ENCODE measurements around the gene CPO. TPM values are rescaled to one million over a fixed set of nuclear protein-coding genes. Genes with fewer than 3 reads are reported as not detected.

The CPO gene, protein sequence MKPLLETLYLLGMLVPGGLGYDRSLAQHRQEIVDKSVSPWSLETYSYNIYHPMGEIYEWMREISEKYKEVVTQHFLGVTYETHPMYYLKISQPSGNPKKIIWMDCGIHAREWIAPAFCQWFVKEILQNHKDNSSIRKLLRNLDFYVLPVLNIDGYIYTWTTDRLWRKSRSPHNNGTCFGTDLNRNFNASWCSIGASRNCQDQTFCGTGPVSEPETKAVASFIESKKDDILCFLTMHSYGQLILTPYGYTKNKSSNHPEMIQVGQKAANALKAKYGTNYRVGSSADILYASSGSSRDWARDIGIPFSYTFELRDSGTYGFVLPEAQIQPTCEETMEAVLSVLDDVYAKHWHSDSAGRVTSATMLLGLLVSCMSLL
- 1 to 10 TPM in 1 of 4 donors, under 1 TPM in 3; 0.26 to 1.1 (median 0.48) TPM for total RNA-seq

DNA sequence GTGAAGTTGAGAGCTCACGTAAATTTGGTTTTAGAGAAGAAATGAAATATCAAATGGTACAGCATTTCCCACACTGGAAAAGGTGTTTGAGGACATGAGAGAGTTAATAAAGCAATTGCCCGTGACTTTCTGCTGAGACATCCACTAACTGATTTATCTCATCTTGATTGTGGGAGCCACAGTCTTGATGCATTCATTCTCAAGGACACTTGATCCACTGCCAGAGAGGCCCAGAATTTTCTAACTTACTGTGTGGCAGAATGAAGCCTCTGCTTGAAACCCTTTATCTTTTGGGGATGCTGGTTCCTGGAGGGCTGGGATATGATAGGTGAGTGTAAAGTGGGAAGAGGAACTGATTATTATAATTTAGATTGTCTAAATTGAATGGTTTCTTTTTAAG lies at the start of gene CPO:
Gene CPO, plus strand, starts transcription at position 179 of the 400 bp plus-strand sequence. Its CDS starts 82 bp downstream, at position 261.
- Histone ChIP-seq H3K27me3 (no peaks in the 10 kb centered on the region), H3K4me1 (no peaks in the 10 kb centered on the region), H3K4me3 (no peak within 1 kb of the TSS), H3K36me3 (no peaks in the 10 kb centered on the region), H3K27ac (no peak within 1 kb of the TSS), H3K9me3 (no peaks in the 10 kb centered on the region)
- in situ Hi-C loops (cut with MboI; ENCODE audit: low sequenced_read_pairs in 4 of 4): no loop called here
- ATAC-seq (no peak), DNase-seq (no peak)
- TF ChIP-seq, protein P1, sequence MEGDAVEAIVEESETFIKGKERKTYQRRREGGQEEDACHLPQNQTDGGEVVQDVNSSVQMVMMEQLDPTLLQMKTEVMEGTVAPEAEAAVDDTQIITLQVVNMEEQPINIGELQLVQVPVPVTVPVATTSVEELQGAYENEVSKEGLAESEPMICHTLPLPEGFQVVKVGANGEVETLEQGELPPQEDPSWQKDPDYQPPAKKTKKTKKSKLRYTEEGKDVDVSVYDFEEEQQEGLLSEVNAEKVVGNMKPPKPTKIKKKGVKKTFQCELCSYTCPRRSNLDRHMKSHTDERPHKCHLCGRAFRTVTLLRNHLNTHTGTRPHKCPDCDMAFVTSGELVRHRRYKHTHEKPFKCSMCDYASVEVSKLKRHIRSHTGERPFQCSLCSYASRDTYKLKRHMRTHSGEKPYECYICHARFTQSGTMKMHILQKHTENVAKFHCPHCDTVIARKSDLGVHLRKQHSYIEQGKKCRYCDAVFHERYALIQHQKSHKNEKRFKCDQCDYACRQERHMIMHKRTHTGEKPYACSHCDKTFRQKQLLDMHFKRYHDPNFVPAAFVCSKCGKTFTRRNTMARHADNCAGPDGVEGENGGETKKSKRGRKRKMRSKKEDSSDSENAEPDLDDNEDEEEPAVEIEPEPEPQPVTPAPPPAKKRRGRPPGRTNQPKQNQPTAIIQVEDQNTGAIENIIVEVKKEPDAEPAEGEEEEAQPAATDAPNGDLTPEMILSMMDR (IDR thresholded peaks at IDR 0.05 in 4 of 5, conservative IDR thresholded peaks at IDR 0.05 in 1 of 5): no peak
- TF ChIP-seq POLR2A (IDR thresholded peaks at IDR 0.05): no peak
- intact Hi-C loops (cut with DNase I; ENCODE audit: low total_unique reads): no loop called here

DNA sequence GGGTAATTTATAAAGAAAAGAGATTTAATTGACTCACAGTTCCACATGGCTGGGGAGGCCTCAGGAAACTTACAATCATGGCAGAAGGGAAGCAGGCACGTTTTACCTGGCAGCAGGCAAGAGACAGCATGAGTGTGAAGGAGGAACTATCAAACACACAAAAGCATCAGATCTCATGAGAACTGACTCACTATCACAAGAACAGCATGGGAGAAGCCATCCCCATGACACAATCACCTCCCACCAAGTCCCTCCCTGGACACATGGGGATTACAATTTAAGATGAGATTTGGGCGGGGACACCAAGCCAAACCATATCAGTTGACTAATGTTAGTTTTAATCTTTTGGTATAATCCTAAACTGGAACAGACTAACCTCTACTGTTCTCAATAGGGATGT lies 49.1 kb upstream of the CPO start:
- intact Hi-C loops (cut with DNase I; ENCODE audit: low total_unique reads) (no loop called here), in situ Hi-C loops (cut with MboI; ENCODE audit: low sequenced_read_pairs in 4 of 4) (no loop called here)
- TF ChIP-seq, protein P1 (IDR thresholded peaks at IDR 0.05 in 4 of 5, conservative IDR thresholded peaks at IDR 0.05 in 1 of 5): no peak
- TF ChIP-seq POLR2A (IDR thresholded peaks at IDR 0.05): no peak

DNA sequence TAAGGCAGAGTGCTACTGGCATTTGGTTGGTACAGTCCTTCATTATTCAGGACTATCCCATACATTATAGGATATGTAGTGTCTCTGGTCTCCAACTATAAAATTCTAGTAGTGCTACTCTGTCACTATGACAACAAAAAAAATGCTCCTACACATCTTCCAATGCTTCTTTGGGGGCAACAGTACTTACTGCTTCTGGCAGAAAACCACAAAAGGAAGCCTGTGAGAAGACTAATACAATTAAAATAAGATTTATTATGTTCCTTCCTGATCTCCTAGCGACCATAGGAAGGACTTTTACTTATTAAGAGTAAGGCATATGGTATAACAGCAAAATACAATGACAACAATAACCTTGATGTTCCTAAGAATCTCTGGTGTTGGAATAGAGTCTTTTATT lies 48.4 kb upstream of the CPO start:
- Histone ChIP-seq H3K27me3 (no peaks in the 10 kb centered on the region), H3K9me3 (no peaks in the 10 kb centered on the region), H3K27ac (no peak overlapping the region), H3K36me3 (no peaks in the 10 kb centered on the region), H3K4me3 (no peak overlapping the region), H3K4me1 (no peaks in the 10 kb centered on the region)
- ATAC-seq: no peak
- intact Hi-C loops (cut with DNase I; ENCODE audit: low total_unique reads) (no loop called here), in situ Hi-C loops (cut with MboI; ENCODE audit: low sequenced_read_pairs in 4 of 4) (no loop called here)
- TF ChIP-seq, protein P1 (IDR thresholded peaks at IDR 0.05 in 4 of 5, conservative IDR thresholded peaks at IDR 0.05 in 1 of 5): no peak
- no peak for TF ChIP-seq POLR2A (IDR thresholded peaks at IDR 0.05)
- DNase-seq: no peak

More for the DNA sequence above, 49.1 kb upstream of the CPO start:
- H3K27ac ChIP-seq: no peak overlapping the region
- no peaks in the 10 kb centered on the region for H3K9me3 ChIP-seq
- no peaks in the 10 kb centered on the region for H3K36me3 ChIP-seq
- H3K4me3 ChIP-seq: no peak overlapping the region
- no peaks in the 10 kb centered on the region for H3K27me3 ChIP-seq
- H3K4me1 ChIP-seq: no peaks in the 10 kb centered on the region
- DNase-seq: no peak
- ATAC-seq: no peak

DNA sequence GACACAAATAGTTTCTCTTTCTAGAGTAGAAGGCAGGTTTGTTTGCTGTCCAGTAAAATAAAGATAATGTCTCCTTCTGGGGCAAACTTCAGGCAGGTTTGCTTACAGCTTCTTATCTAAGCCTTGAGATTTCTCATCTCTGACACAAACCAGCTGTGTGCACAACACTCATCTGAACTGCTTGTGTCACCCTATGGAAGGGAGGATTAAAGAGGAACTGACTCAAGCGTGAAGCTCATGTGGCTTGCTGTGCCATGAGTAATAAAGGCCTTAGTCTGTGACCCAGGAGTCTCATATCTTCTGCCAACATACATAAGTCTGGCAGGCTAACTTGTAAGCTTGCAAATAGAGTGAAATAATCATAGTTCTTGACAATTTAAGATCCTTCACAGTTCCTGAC lies 24.2 kb upstream of the CPO start:
- DNase-seq (no peak), ATAC-seq (no peak)
- no peaks in the 10 kb centered on the region for H3K36me3 ChIP-seq
- no peaks in the 10 kb centered on the region for H3K4me1 ChIP-seq
- H3K9me3 ChIP-seq: no peaks in the 10 kb centered on the region
- in situ Hi-C loops (cut with MboI; ENCODE audit: low sequenced_read_pairs in 4 of 4): no loop called here
- no peak overlapping the region for H3K4me3 ChIP-seq
- no peak overlapping the region for H3K27ac ChIP-seq
- intact Hi-C loops (cut with DNase I; ENCODE audit: low total_unique reads): no loop called here
- no peaks in the 10 kb centered on the region for H3K27me3 ChIP-seq
- TF ChIP-seq POLR2A (IDR thresholded peaks at IDR 0.05): no peak
- TF ChIP-seq, protein P1 (IDR thresholded peaks at IDR 0.05 in 4 of 5, conservative IDR thresholded peaks at IDR 0.05 in 1 of 5): no peak
